DMS114 treated with DMSO at 0.1 percent for 48 hours (cell line): ENCODE measurements around the gene ZBTB20.
A peak's percentile ranks its signal among the peaks of the same experiment; 100 is the strongest.

Source experiments
- DNase-seq: peaks from one replicate; lab custom pipeline; 2025; ENCODE audit not compliant: unreplicated experiment; lab: John Stamatoyannopoulos, UW

Gene ZBTB20

GRCh38 chr3:114424337-114424736 lies 722.8 kb downstream of the ZBTB20 start:
- no peak for DNase-seq

- no peak for DNase-seq
These were observed 725.9 kb downstream of the ZBTB20 start for GRCh38 chr3:114421204-114421603.

- no peak for DNase-seq
These were observed 727.0 kb downstream of the ZBTB20 start for GRCh38 chr3:114420072-114420471.

- DNase-seq, result peak; percentile 57
These were observed 728.2 kb downstream of the ZBTB20 start for GRCh38 chr3:114418724-114419543.

- no peak for DNase-seq
These were observed 729.0 kb downstream of the ZBTB20 start for GRCh38 chr3:114418107-114418506.

GRCh38 chr3:114417675-114418074 lies 729.4 kb downstream of the ZBTB20 start:
- DNase-seq, result no peak

- no peak for DNase-seq
These were observed 729.8 kb downstream of the ZBTB20 start for GRCh38 chr3:114417265-114417664.

- no peak for DNase-seq
These were observed 735.0 kb downstream of the ZBTB20 start for GRCh38 chr3:114411811-114412803.

GRCh38 chr3:114411190-114411668 lies 735.9 kb downstream of the ZBTB20 start:
- DNase-seq, result no peak

- DNase-seq, result no peak
These were observed 738.1 kb downstream of the ZBTB20 start for GRCh38 chr3:114408736-114409670.

- no peak for DNase-seq
These were observed 740.2 kb downstream of the ZBTB20 start for GRCh38 chr3:114406922-114407321.

GRCh38 chr3:114406286-114406685 lies 740.8 kb downstream of the ZBTB20 start:
- DNase-seq, result no peak

- DNase-seq, result no peak
These were observed 741.7 kb downstream of the ZBTB20 start for GRCh38 chr3:114405202-114405990.

- DNase-seq, result no peak
These were observed 742.5 kb downstream of the ZBTB20 start for GRCh38 chr3:114404590-114404989.

GRCh38 chr3:114402838-114403237 lies 744.2 kb downstream of the ZBTB20 start:
- no peak for DNase-seq

- DNase-seq, result no peak
These were observed 745.7 kb downstream of the ZBTB20 start for GRCh38 chr3:114401346-114401745.

- DNase-seq, result no peak
These were observed 746.7 kb downstream of the ZBTB20 start for GRCh38 chr3:114400371-114400770.

- DNase-seq, result no peak
These were observed 752.5 kb downstream of the ZBTB20 start for GRCh38 chr3:114394551-114394950.

GRCh38 chr3:114393367-114394072 lies 753.6 kb downstream of the ZBTB20 start:
- no peak for DNase-seq
